Nephron progenitor cell (in vitro differentiated cells): Measurements from ENCODE around the gene GCNT4.
"Not testable (repeated sequence)": the region's sequence is repeated elsewhere in the genome, so short reads cannot be mapped to it uniquely, and the experiment has no call there.

ENCODE experiments used
- DNase-seq: peaks from one replicate; pipeline ENCODE4 v3.0.0; 2021
- H3K27ac Mint-ChIP-seq: 2 replicates; pipeline ENCODE4 v1.8.0; 2021; ENCODE audit warnings: mild to moderate bottlenecking, moderate library complexity, mixed read lengths
- H3K27me3 Mint-ChIP-seq: 2 replicates; pipeline ENCODE4 v1.8.0; 2021; ENCODE audit warnings: mild to moderate bottlenecking, low read depth, mixed read lengths; ENCODE audit not compliant: poor library complexity
- H3K36me3 Mint-ChIP-seq: 2 replicates; pipeline ENCODE4 v1.8.0; 2021; ENCODE audit warnings: low read depth, mixed read lengths
- H3K4me1 Mint-ChIP-seq: 2 replicates; pipeline ENCODE4 v1.8.0; 2021; ENCODE audit warnings: mixed read lengths
- H3K4me3 Mint-ChIP-seq: 2 replicates; pipeline ENCODE4 v1.8.0; 2021; ENCODE audit warnings: mild to moderate bottlenecking, moderate library complexity, mixed read lengths
- H3K9me3 Mint-ChIP-seq: 2 replicates; pipeline ENCODE4 v1.8.0; 2021; ENCODE audit warnings: mild to moderate bottlenecking, moderate library complexity, mixed read lengths
- TF ChIP-seq, protein P1 (sequence below): fragments of 200-600 bp; sonication (generic); IDR thresholded peaks from 2 replicates; pipeline ENCODE4 v1.5.0; 2021; ENCODE audit warnings: antibody characterized with exemption

GCNT4 gene

DNA sequence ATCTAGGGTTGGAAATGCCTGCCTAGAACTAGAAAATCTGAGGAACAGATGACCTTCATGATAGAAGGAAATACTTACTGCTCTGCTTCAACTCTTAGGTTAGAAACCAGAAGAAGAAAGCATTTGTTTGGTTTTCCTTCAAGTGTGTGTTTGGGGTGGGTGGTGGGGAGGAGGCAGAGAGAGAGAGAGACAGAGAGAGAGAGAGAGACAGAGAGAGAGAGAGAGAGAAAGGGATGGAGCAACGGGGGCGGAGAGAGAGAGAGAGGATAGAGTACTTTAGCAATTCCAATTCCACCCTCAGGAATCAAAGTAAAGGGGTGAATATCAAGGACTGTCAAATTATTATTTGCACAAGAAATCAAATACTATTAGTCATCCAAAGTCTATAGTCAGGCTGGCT is 29.2 kb upstream of the GCNT4 start:
- Mint-ChIP-seq H3K4me1 (no peaks in the 10 kb centered on the region), H3K27me3 (peaks cover 5% of the 10 kb centered on the region), H3K27ac (no peak overlapping the region), H3K9me3 (no peaks in the 10 kb centered on the region), H3K36me3 (no peaks in the 10 kb centered on the region), H3K4me3 (no peak overlapping the region)
- TF ChIP-seq, protein P1, sequence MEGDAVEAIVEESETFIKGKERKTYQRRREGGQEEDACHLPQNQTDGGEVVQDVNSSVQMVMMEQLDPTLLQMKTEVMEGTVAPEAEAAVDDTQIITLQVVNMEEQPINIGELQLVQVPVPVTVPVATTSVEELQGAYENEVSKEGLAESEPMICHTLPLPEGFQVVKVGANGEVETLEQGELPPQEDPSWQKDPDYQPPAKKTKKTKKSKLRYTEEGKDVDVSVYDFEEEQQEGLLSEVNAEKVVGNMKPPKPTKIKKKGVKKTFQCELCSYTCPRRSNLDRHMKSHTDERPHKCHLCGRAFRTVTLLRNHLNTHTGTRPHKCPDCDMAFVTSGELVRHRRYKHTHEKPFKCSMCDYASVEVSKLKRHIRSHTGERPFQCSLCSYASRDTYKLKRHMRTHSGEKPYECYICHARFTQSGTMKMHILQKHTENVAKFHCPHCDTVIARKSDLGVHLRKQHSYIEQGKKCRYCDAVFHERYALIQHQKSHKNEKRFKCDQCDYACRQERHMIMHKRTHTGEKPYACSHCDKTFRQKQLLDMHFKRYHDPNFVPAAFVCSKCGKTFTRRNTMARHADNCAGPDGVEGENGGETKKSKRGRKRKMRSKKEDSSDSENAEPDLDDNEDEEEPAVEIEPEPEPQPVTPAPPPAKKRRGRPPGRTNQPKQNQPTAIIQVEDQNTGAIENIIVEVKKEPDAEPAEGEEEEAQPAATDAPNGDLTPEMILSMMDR: no peak
- DNase-seq: no peak

DNA sequence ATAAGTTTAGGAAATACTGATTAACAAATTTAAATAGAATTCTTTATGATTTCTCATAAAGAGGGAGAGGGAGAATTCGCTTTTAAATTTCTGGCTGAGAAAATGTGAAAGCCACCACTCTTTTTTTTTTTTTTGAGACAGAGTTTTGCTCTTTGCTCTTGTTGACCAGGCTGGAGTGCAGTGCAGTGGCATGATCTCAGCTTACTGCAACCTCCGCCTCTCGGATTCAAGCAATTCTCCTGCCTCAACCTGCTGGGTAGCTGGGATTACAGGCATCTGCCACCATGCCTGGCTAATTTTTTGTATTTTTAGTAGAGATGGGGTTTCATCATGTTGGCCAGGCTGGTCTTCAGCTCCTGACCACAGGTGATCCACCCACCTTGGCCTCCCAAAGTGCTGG is 27.0 kb upstream of the GCNT4 start:
- H3K4me1 Mint-ChIP-seq, H3K27ac Mint-ChIP-seq, H3K27me3 Mint-ChIP-seq, DNase-seq, H3K36me3 Mint-ChIP-seq, H3K9me3 Mint-ChIP-seq, H3K4me3 Mint-ChIP-seq: not testable (repeated sequence)

DNA sequence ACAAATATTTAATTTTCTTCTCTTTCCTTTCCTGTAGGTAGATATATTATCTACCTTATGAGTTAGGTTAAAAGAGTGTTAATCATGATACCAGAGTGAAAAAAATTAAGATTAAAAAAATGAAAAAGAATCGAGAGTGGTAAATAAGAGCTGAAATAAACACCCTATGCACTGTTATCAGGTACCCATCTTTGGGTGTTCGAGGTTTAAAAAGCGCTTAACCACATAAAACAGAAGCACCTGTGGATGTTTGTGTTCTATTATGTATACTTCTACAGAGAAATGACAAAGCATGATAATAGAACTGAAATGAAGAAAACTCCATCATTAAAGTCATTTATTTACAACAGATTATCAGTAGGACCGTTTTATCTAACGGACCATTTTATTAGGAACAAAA is 25.7 kb upstream of the GCNT4 start:
- Mint-ChIP-seq H3K36me3 (no peaks in the 10 kb centered on the region), H3K9me3 (no peaks in the 10 kb centered on the region), H3K27ac (no peak overlapping the region), H3K4me1 (no peaks in the 10 kb centered on the region), H3K4me3 (no peak overlapping the region), H3K27me3 (peaks cover 7% of the 10 kb centered on the region)
- DNase-seq: no peak
- TF ChIP-seq, protein P1: no peak

DNA sequence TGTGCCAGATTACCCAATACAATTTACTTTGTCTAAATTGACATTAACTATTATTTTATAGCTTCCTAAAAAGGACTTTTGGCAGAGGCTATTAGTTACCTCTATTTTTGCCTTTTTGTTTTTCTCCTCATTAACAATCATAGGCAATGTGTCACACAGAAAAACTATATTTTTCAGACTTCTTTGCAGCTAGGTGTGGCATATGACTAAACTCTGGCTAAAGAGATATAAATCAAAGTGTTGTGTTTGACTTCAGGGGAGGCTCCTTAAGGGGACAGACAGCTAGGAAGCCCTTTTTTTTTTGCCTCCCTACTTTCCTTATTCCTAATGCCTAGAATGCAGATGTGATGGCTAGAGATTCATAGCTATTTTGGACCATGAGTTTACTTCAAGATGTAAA is 19.7 kb upstream of the GCNT4 start:
- no peaks in the 10 kb centered on the region for H3K36me3 Mint-ChIP-seq
- no peak for DNase-seq
- no peak overlapping the region for H3K4me3 Mint-ChIP-seq
- H3K9me3 Mint-ChIP-seq: no peaks in the 10 kb centered on the region
- TF ChIP-seq, protein P1: no peak
- H3K27me3 Mint-ChIP-seq: peaks cover 2% of the 10 kb centered on the region
- H3K4me1 Mint-ChIP-seq: no peaks in the 10 kb centered on the region
- H3K27ac Mint-ChIP-seq: no peak overlapping the region

DNA sequence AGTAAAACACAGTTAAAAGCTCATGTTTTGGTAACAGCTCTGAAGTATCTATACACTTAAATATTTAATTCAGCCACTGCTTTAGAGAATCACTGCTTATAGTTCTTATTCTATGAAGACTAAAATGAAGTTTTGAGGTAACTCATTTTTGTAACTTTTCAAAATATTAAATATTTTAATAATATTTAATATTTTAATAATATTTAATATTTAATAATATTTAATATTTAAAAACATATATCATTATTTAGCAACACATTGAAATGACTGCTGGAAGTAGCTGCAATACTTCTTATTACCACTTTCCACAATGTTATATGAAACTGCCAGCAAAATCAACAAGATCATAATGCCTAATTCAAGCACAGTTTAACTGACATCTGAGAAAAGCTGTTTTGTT is 18.7 kb upstream of the GCNT4 start:
- Mint-ChIP-seq H3K4me3 (no peak overlapping the region), H3K36me3 (no peaks in the 10 kb centered on the region), H3K9me3 (no peaks in the 10 kb centered on the region), H3K4me1 (no peaks in the 10 kb centered on the region), H3K27ac (no peak overlapping the region), H3K27me3 (peaks cover 2% of the 10 kb centered on the region)
- TF ChIP-seq, protein P1: no peak
- no peak for DNase-seq

DNA sequence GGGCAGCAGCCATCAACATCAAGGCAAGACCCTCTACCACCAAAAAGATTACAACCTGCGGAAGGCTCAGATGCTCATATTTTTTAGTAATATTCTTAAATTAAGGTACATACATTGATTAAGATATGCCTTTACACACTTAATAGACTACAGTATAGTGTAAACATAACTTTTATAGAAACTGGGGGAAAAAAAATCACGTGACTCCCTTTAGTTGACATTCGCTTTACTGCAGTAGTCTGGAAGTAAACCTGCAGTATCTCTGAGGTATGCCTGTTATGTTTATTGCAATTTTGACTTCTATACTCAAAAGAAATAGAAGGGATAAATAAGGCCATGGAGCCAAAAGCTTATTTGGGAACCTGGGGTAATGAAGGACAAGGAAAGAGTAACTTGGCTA is 15.1 kb upstream of the GCNT4 start:
- no peaks in the 10 kb centered on the region for H3K36me3 Mint-ChIP-seq
- H3K9me3 Mint-ChIP-seq: no peaks in the 10 kb centered on the region
- peaks cover 8% of the 10 kb centered on the region for H3K4me1 Mint-ChIP-seq
- no peaks in the 10 kb centered on the region for H3K27me3 Mint-ChIP-seq
- H3K27ac Mint-ChIP-seq: no peak overlapping the region
- no peak overlapping the region for H3K4me3 Mint-ChIP-seq
- TF ChIP-seq, protein P1: no peak
- no peak for DNase-seq
